HepG2 (cell line): Measurements from ENCODE around the gene DHFR2. TPM values are rescaled to one million over a fixed set of nuclear protein-coding genes. Genes with fewer than 3 reads are reported as not detected.

Source experiments
- ATAC-seq: fragments of 200-7000 bp; cut with Tn5 transposase; 3 replicates; pipeline ENCODE4 v1.9.1; 2020; ENCODE audit warnings: mild to moderate bottlenecking, moderate library complexity
- BruUV-seq: library from RNA; stranded (reverse); fragments of 400-500 nt; replicated peaks from 2 replicates; lab custom pipeline; 2021; lab: Mats Ljungman, UMichigan
- CTCF ChIA-PET: fragments of 300-600 bp; formaldehyde crosslinking; extraction: SDS; loops from one replicate; lab custom pipeline; 2021; ENCODE audit warnings: low total read pairs, inconsistent platforms, low intra/inter-chr PET ratio; lab: Yijun Ruan, JAX
- POLR2A ChIA-PET: fragments of 350-600 bp; sonication (Branson Sonifier 250); formaldehyde crosslinking; loops from one replicate; lab custom pipeline; 2020; ENCODE audit warnings: antibody characterized with exemption, inconsistent platforms; lab: Yijun Ruan, JAX
- DNase-seq: peaks from one replicate; pipeline ENCODE4 v3.0.0-alpha.2; 2015; ENCODE audit warnings: low spot score
- FAIRE-seq: peaks from 3 replicates; lab custom pipeline; 2011; peaks lifted over from hg19 to GRCh38; lab: Jason Lieb, UNC
- H2AFZ ChIP-seq: one replicate; pipeline ENCODE4 v1.6.1; 2011; ENCODE audit warnings: low read length, inconsistent platforms
- H3K27ac ChIP-seq: fragments of 300-600 bp; 3 replicates; pipeline ENCODE4 v1.8.0; 2011; ENCODE audit warnings: mixed run types, mild to moderate bottlenecking, mixed read lengths, low read length, inconsistent platforms; ENCODE audit not compliant: insufficient read depth; ENCODE audit errors: extremely low read length
- H3K27me3 ChIP-seq, 2 experiments: fragments of 200-600 bp in 1 of 2; 2 replicates in 1 of 2; 3 replicates in 1 of 2; pipeline versions ENCODE4 v1.6.0 to v1.8.0; 2011; ENCODE audit warnings: low read length in 2 of 2, mild to moderate bottlenecking in 2 of 2, moderate library complexity in 2 of 2, inconsistent platforms in 1 of 2; ENCODE audit not compliant: insufficient read depth in 2 of 2, control insufficient read depth in 1 of 2
- H3K36me3 ChIP-seq, 2 experiments: fragments of 200-600 bp in 1 of 2; replicated peaks in 1 of 2; 2 replicates in 1 of 2; 3 replicates in 1 of 2; pipeline versions ENCODE4 v1.5.1 to v1.8.0; 2011; ENCODE audit warnings: low read length in 2 of 2, inconsistent platforms in 1 of 2; ENCODE audit not compliant: insufficient read depth in 2 of 2, control insufficient read depth in 1 of 2
- H3K4me1 ChIP-seq: 2 replicates; pipeline ENCODE4 v1.5.1; 2012; ENCODE audit warnings: low read length, inconsistent platforms; ENCODE audit not compliant: insufficient read depth
- H3K4me2 ChIP-seq: 2 replicates; pipeline ENCODE4 v1.6.0; 2011; ENCODE audit warnings: low read depth, low read length, inconsistent platforms
- H3K4me3 ChIP-seq, 3 experiments: fragments of 200-600 bp in 1 of 3; sonication (generic), shearing (Covaris generic) in 1 of 3; replicated peaks in 1 of 3; 2 replicates each; pipeline ENCODE4 v1.5.1; 2011 to 2016; ENCODE audit warnings: low read length in 3 of 3, inconsistent platforms in 2 of 3, low read depth in 2 of 3, mild to moderate bottlenecking in 2 of 3, control low read depth in 1 of 3, mixed read lengths in 1 of 3; ENCODE audit not compliant: insufficient read depth in 1 of 3
- H3K79me2 ChIP-seq: one replicate; pipeline ENCODE4 v1.6.1; 2011; ENCODE audit warnings: low read length, inconsistent platforms; ENCODE audit not compliant: insufficient read depth
- H3K9ac ChIP-seq: 2 replicates; pipeline ENCODE4 v1.6.0; 2011; ENCODE audit warnings: mild to moderate bottlenecking, low read depth, low read length, inconsistent platforms; ENCODE audit not compliant: insufficient read depth
- H3K9me3 ChIP-seq: 2 replicates; pipeline ENCODE4 v1.5.1; 2012; ENCODE audit warnings: mild to moderate bottlenecking, low read length
- H4K20me1 ChIP-seq: 2 replicates; pipeline ENCODE4 v1.6.0; 2011; ENCODE audit warnings: inconsistent platforms, mild to moderate bottlenecking, low read length, moderate library complexity; ENCODE audit not compliant: insufficient read depth
- ATF7 ChIP-seq, 2 experiments: fragments of 450-650 bp in 1 of 2; sonication (generic) in 1 of 2; formaldehyde crosslinking in 1 of 2; IDR thresholded peaks; 2 replicates each; pipeline versions ENCODE4 v1.4.0 to v1.6.1; 2016 to 2020; ENCODE audit warnings: antibody characterized with exemption in 1 of 2, mild to moderate bottlenecking in 1 of 2, missing genetic modification reagents in 1 of 2
- ATM ChIP-seq: fragments of 450-650 bp; IDR thresholded peaks from 2 replicates; pipeline ENCODE4 v1.7.1; 2017; ENCODE audit warnings: mild to moderate bottlenecking, borderline replicate concordance
- CBX5 ChIP-seq: sonication (generic); formaldehyde crosslinking; IDR thresholded peaks from 2 replicates; pipeline ENCODE4 v1.4.0; 2020; ENCODE audit warnings: missing genetic modification reagents, borderline replicate concordance
- HNRNPK ChIP-seq: fragments of 200-400 bp; formaldehyde crosslinking; IDR thresholded peaks from 2 replicates; pipeline ENCODE4 v1.6.1; 2018; ENCODE audit warnings: low read length, low read depth, moderate library complexity, mild to moderate bottlenecking; ENCODE audit not compliant: poor library complexity, severe bottlenecking
- REL ChIP-seq: sonication (generic); formaldehyde crosslinking; conservative IDR thresholded peaks from 2 replicates; pipeline ENCODE4 v1.8.0; 2022; ENCODE audit warnings: mild to moderate bottlenecking, missing genetic modification reagents, moderate library complexity
- TARDBP ChIP-seq: sonication (generic); formaldehyde crosslinking; IDR thresholded peaks from 2 replicates; pipeline ENCODE4 v1.8.0; 2022; ENCODE audit warnings: mild to moderate bottlenecking, missing genetic modification reagents
- ZNF12 ChIP-seq: sonication (generic); formaldehyde crosslinking; IDR thresholded peaks from 2 replicates; pipeline ENCODE4 v1.5.0; 2020; ENCODE audit warnings: missing genetic modification reagents
- ZNF577 ChIP-seq: sonication (generic); formaldehyde crosslinking; IDR thresholded peaks from 2 replicates; pipeline ENCODE4 v1.4.0; 2020; ENCODE audit warnings: mild to moderate bottlenecking, low read depth, missing genetic modification reagents, borderline replicate concordance
- ZNF703 ChIP-seq: sonication (generic); formaldehyde crosslinking; IDR thresholded peaks from 2 replicates; pipeline ENCODE4 v1.5.1; 2020; ENCODE audit warnings: missing genetic modification reagents, mild to moderate bottlenecking, moderate library complexity, borderline replicate concordance
- ZNF780A ChIP-seq: sonication (generic); formaldehyde crosslinking; IDR thresholded peaks from 2 replicates; pipeline ENCODE4 v1.8.0; 2022; ENCODE audit warnings: mild to moderate bottlenecking, missing genetic modification reagents, moderate library complexity
- in situ Hi-C: cut with HindIII; loops from 2 replicates; pipeline ENCODE4 v1.10.0; 2017; ENCODE audit warnings: low pct_unique_long_range_greater_than_20kb; ENCODE audit not compliant: extremely low pct_ligation_motif_present
- intact Hi-C: fragments of 100-400 bp; cut with micrococcal nuclease; formaldehyde crosslinking; loops from one replicate; pipeline ENCODE4 v1.10.0; 2022; ENCODE audit not compliant: unreplicated experiment
- polyA plus RNA-seq, 8 experiments: library from polyadenylated mRNA; depleted of rRNA in 3 of 8; stranded (reverse) in 7 of 8; unstranded in 1 of 8; fragments of >200 nt; fragmentation: Illumina TruSeq in 4 of 8; extraction: Trizol in 4 of 8; gene quantifications; 2 replicates each; pipeline versions ENCODE4 v1.2.1 to v1.2.3, GENCODE V29; 2011 to 2016; ENCODE audit warnings: low read depth in 4 of 8, missing spikeins in 1 of 8, mixed read lengths in 1 of 8; ENCODE audit not compliant: insufficient read depth in 1 of 8
- total RNA-seq, 5 experiments: library from RNA; depleted of rRNA; stranded (reverse); fragments of >200 nt; fragmentation: Illumina TruSeq; extraction: Trizol; gene quantifications; 2 replicates each; pipeline ENCODE4 v1.2.3, GENCODE V29; 2016; ENCODE audit warnings: low read depth in 1 of 5
- TF ChIP-seq, protein P1 (sequence below): sonication (generic); formaldehyde crosslinking; IDR thresholded peaks from 2 replicates; pipeline ENCODE4 v1.5.0; 2020; ENCODE audit warnings: mild to moderate bottlenecking, missing genetic modification reagents
- TF ChIP-seq, protein P2 (sequence below): sonication (generic); formaldehyde crosslinking; IDR thresholded peaks from 2 replicates; pipeline ENCODE4 v1.4.0; 2020; ENCODE audit warnings: missing genetic modification reagents
- TF ChIP-seq, protein P3 (sequence below): IDR thresholded peaks from 2 replicates; pipeline ENCODE4 v1.6.1; 2016

Gene DHFR2
- total and polyA plus RNA-seq, 2 of the 13 experiments (the other 11 are each of a cell fraction or from before 2014, with no cell fraction given) = 1.4 to 4.6 TPM

DNA sequence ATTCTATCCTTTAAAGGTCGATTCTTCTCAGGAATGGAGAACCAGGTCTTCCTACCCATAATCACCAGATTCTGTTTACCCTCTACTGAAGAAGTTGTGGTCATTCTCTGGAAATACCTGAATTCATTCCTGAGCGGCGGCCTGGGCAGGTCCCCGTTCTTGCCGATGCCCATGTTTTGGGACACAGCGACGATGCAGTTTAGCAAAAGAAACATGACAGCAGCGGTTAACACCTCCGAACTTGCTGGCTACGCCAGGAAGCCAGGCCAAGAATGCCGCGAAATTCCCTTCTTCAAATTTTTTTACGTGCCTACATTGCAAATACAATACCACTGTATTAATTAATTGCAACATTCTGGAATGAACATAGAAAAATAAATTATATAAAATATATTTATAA, 1.4 kb downstream of the DHFR2 start (continued):
- TF ChIP-seq, protein P1, sequence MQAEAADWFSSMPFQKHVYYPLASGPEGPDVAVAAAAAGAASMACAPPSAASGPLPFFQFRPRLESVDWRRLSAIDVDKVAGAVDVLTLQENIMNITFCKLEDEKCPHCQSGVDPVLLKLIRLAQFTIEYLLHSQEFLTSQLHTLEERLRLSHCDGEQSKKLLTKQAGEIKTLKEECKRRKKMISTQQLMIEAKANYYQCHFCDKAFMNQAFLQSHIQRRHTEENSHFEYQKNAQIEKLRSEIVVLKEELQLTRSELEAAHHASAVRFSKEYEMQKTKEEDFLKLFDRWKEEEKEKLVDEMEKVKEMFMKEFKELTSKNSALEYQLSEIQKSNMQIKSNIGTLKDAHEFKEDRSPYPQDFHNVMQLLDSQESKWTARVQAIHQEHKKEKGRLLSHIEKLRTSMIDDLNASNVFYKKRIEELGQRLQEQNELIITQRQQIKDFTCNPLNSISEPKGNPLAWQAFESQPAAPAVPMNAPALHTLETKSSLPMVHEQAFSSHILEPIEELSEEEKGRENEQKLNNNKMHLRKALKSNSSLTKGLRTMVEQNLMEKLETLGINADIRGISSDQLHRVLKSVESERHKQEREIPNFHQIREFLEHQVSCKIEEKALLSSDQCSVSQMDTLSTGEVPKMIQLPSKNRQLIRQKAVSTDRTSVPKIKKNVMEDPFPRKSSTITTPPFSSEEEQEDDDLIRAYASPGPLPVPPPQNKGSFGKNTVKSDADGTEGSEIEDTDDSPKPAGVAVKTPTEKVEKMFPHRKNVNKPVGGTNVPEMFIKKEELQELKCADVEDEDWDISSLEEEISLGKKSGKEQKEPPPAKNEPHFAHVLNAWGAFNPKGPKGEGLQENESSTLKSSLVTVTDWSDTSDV (CRISPR knock-in tag) = no peak
- TF ChIP-seq, all 625 proteins: peak for 0

DNA sequence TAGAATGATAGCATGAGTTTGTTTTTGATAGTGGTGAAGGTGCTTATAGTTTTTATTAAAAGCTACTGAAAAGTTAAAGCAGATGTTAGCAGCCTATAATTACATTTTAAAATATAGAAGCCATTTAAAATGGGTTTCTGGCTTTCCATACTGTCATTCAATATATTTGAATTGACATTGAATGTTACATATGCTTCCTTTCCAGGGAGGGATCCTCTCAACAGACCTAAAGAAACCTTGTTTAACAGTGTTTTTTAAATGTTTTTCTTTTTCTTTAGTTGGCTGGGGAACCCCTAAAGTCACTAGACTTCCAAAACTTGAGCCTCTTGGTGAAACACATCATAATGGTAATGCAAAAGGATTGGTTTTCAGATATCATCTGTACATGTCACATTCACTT, 12.2 kb downstream of the DHFR2 start:
- no peak for FAIRE-seq
- intact Hi-C loops = no loop called here
- CTCF ChIA-PET = no interaction called here
- TF ChIP-seq ZNF12 (CRISPR knock-in tag) (no peak), HNRNPK (no peak), TARDBP (CRISPR knock-in tag) (no peak), REL (no peak), ZNF703 (CRISPR knock-in tag) (no peak), ZNF577 (no peak), ATF7 (IDR thresholded peaks at IDR 0.05) (no peak), ATF7 (CRISPR knock-in tag; IDR thresholded peaks at IDR 0.05) (no peak), ZNF780A (CRISPR knock-in tag) (no peak), ATM (no peak), CBX5 (CRISPR knock-in tag) (no peak)
- TF ChIP-seq, protein P2, sequence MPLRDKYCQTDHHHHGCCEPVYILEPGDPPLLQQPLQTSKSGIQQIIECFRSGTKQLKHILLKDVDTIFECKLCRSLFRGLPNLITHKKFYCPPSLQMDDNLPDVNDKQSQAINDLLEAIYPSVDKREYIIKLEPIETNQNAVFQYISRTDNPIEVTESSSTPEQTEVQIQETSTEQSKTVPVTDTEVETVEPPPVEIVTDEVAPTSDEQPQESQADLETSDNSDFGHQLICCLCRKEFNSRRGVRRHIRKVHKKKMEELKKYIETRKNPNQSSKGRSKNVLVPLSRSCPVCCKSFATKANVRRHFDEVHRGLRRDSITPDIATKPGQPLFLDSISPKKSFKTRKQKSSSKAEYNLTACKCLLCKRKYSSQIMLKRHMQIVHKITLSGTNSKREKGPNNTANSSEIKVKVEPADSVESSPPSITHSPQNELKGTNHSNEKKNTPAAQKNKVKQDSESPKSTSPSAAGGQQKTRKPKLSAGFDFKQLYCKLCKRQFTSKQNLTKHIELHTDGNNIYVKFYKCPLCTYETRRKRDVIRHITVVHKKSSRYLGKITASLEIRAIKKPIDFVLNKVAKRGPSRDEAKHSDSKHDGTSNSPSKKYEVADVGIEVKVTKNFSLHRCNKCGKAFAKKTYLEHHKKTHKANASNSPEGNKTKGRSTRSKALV (CRISPR knock-in tag) = no peak
- TF ChIP-seq, protein P1 (CRISPR knock-in tag) = no peak
- TF ChIP-seq, protein P3, sequence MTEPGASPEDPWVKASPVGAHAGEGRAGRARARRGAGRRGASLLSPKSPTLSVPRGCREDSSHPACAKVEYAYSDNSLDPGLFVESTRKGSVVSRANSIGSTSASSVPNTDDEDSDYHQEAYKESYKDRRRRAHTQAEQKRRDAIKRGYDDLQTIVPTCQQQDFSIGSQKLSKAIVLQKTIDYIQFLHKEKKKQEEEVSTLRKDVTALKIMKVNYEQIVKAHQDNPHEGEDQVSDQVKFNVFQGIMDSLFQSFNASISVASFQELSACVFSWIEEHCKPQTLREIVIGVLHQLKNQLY (CRISPR knock-in tag) = no peak

More for the DNA sequence above, 12.2 kb downstream of the DHFR2 start:
- no peaks in the 10 kb centered on the region for H3K79me2 ChIP-seq
- no peak overlapping the region for H3K4me3 ChIP-seq
- no peak overlapping the region for H2AFZ ChIP-seq
- no peak overlapping the region for H3K27ac ChIP-seq
- H3K4me1 ChIP-seq = no peaks in the 10 kb centered on the region
- no peaks in the 10 kb centered on the region for H3K36me3 ChIP-seq
- no peak for ATAC-seq
- DNase-seq = no peak
- no peaks in the 10 kb centered on the region for H3K9me3 ChIP-seq
- H4K20me1 ChIP-seq = no peaks in the 10 kb centered on the region
- POLR2A ChIA-PET = interaction anchor here (0.7 kb wide), 1 partner anchor 11 kb away, joined by 4 read pairs; no protein-coding TSS in a partner anchor
- H3K4me2 ChIP-seq = no peak overlapping the region
- in situ Hi-C loops = no loop called here
- H3K9ac ChIP-seq = no peak overlapping the region
- H3K27me3 ChIP-seq = no peaks in the 10 kb centered on the region
- BruUV-seq = no TSS peak
